Stimulated activated CD8-positive, alpha-beta memory T cell treated with anti-CD3 and anti-CD28 coated beads, Interleukin-4, amount 100 ng/mL, for 48 hours (primary cell): ENCODE results near the gene MYOD1.

Experiments used
- DNase-seq: peaks from one replicate; pipeline ENCODE4 v3.0.0-alpha.2; 2020

The MYOD1 gene

GRCh38 chr11:17735818-17736578 lies 16.6 kb downstream of the MYOD1 start:
- DNase-seq: no peak

GRCh38 chr11:17736579-17736893 lies 17.2 kb downstream of the MYOD1 start:
- DNase-seq: no peak

GRCh38 chr11:17736930-17737817 lies 17.8 kb downstream of the MYOD1 start:
- DNase-seq: no peak

DNA sequence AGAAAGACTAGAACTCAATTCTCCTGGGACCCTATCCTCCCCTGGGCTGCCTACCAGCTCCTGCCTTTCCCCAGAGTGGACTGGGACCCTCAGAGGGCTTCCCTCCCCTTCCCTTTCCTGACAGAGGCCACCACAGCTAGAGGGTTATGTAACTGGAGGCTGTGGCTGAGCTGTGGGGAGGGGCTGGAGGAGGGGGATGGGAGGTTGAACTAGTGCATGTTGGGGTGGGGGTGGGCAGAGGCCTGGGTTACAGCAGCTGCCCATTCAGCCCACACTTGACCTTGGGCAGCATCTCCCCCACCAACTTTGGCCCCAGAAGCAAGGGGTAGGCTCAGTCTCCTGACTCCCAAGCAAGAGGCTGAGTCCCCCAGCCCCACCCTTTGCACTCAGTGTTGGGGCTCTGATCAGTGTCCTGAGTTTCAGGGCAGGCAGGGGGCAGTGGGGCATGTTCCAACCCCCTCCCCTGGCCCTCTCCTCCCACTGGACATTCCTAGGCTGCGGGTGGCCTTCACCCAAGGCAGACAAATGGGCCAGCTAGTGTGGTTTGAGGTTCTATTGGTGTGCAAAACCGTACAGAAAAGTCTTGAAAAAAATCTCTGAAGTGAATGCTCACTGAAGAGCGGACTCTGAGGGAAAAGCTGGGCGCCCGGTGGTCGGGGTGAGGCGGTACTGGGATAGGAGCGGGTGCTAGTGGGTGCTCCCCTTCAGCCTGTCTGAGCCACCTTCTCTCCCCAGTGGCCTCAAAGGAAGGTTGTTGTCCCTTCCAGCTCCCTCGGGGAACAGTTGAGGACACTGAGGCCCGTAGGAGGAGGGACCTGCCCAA lies 19.0 kb downstream of the MYOD1 start:
- DNase-seq: no peak

GRCh38 chr11:17739945-17740338 lies 20.6 kb downstream of the MYOD1 start:
- no peak for DNase-seq

- no peak for DNase-seq
These were observed 21.4 kb downstream of the MYOD1 start for GRCh38 chr11:17740649-17741235.

GRCh38 chr11:17741487-17741886 lies 22.1 kb downstream of the MYOD1 start:
- no peak for DNase-seq

DNA sequence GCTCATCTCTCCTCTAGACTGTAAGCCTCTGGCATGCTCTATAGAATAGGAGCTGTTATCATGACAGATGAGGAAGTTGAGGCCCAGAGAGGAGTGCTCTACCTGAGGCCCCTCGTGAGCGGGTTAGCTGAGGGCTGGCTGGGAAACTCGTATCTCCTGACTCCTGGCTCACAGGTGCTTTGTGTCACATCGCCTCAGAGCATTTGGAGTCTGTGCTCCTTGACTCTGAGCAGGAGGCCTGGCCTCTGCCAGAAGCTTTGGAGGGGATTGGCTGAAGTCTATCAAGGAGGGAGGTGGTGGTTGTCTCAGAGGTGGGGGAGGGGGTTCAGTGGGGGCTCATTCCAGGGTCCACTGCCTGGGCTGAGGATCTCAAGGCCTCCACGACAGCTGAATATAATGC lies 22.6 kb downstream of the MYOD1 start:
- DNase-seq: no peak

DNA sequence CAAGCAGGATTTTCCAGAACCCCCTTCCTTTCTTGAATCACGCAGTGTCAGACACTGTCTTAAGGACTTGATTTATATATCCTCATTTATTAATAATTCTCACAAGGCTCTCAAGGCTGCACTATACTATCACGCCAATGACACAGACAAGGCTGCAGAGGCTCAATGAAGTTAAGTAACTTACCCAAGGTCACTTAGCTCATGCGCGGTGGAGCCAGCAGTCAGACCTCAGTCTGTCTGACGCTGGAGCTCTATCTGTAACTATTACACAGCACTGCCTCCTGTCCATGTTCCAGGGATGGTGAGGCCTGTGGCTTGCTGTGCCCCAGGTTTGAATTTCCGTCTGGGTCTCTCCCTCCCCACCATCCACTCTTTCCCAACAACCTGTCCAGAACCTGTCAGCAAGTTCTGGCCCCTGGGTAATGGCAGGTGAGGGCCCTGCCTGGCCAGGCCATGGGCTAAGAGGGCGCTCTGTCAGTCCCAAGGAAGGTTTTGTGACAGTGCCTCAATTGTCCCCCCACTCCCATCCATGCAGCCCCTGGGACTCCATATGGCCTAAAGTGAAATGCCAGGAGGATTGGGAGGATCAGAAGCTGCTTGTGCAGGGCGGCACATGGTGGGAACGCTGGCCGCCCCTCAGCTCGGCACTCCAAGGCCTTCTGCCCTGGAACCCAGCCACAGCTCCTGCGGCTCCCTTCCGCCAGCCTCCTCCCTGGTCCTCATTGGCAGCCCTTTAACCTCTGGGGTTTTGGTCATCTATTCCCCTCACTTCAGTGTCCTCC lies 23.8 kb downstream of the MYOD1 start:
- DNase-seq: no peak

- DNase-seq: no peak
These were observed 24.4 kb downstream of the MYOD1 start for GRCh38 chr11:17743808-17744119.

DNA sequence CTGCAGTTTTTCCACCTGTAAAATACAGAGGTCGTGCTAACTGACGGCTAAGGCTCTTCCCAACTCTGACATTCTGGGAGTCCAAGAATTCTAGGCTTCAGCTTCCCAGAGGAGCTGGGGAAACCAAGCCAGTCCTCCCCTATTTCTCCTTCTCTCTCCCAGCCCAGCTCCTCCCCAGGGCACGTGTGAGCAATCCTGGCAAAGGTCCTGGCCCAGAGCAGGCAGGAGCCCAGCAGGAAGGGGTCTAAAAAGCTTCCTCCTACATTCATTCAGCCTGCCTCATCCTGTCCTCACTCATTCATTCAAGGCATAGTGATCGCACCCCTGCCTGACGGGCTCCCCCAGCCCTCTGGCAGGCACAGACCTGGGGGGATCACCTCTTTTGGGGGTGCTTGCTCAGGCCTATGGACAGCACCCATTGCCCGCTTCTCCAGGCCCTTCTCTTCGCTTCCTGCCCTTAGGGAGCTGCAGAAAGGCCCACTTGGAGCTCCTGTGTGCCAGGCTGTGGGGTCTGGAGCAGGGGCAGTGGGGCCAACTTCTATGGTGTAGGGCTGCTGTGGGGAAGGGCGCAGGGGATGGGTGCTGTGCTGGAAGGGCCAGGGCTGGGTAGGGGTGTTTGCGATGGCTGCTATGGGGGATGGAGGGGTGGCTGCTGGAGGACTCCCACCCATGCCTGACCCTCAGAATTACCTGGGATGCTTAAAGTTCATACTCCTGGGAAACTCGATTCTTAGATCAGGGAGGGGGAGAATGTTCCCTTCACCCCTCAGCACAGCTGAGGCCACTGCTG lies 25.0 kb downstream of the MYOD1 start:
- no peak for DNase-seq

GRCh38 chr11:17745023-17745772 lies 25.8 kb downstream of the MYOD1 start:
- no peak for DNase-seq

GRCh38 chr11:17746096-17746495 lies 26.7 kb downstream of the MYOD1 start:
- DNase-seq: no peak

DNA sequence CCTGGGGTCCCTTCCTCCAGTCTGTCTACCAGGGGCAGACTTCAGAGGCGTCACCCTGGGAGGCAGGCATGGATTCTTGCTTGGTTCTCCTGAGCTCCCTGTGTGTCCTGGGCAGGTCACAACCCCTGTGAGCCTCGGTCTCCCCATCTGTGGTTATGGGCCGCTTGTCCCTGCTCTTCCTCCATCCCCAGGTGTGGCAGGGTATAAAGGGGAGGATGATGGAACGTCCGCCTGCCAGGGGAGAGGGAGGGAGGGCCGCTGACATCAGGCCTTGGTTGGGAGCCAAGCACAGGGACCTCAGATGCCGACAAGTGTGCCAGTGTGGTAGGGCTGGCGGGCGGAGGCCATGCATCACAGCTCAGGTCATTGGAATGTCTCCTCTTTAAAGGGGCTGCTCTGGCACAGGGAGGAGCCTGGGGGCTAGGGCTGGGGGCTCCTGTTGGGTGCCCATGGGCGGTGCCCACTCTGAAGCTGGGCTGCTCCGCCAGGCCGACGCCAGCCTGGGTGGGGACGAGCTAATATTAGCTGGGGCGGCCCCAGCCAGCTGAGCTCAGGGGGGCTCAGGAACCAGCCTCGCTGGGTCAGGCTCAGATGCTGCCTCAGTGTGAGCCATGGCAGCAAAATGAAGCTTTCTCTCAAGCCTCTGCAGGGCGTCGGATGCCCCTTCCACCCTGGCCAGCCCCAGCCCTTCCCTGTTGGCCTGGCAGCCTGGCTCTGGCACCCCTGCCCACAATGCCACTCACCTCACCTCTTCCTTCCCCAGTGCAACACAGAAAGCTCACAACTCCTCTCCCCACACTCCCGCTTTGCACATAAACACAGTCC lies 28.0 kb downstream of the MYOD1 start:
- no peak for DNase-seq

DNA sequence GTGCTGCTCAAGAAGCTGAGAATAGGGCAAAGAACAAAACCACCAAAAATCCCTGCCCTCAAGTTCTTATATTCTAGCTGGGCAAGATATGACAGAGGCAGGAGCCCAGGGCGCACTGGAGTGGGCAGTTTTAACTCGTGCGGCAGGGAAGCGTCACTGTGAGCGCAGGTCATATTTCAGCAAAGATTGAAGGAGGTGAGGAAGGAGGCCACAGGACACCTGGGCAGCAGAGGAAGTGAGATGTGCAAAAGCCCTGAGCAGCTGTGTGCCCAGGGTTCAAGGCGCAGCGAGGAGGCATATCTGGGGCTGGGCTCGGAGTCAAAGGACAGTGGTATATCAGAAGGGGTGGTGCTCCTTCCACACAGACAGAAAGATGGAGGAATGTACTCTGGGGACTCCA lies 28.7 kb downstream of the MYOD1 start:
- no peak for DNase-seq

- no peak for DNase-seq
These were observed 29.7 kb downstream of the MYOD1 start for GRCh38 chr11:17748761-17749721.

- no peak for DNase-seq
These were observed 30.8 kb downstream of the MYOD1 start for GRCh38 chr11:17750013-17750800.

DNA sequence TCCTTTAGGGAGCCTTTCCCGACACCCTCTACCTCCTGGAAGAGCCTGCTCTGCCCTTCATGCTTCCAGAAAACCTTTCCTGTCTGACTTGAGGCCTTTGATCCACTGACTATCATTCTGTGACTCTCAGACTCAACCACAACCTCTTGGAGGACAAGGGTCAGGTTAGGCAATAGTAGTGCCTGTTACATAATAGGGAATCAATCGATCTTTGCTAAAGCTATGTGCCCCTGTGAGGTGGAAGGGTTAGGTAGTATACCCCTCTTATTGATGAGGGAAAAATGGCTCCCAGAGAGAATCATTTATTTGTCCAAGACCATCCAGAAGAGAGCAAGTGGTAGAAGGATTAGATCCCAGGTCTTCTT lies 31.4 kb downstream of the MYOD1 start:
- no peak for DNase-seq
